GM12872 (cell line): Measurements from ENCODE around the gene IL17REL.

Experiments used
- CTCF ChIP-seq: IDR thresholded peaks from 3 replicates; pipeline ENCODE4 v1.5.1; 2011; ENCODE audit warnings: low read depth, mild to moderate bottlenecking, low read length, moderate library complexity; ENCODE audit not compliant: insufficient read depth

Gene IL17REL

GRCh38 chr22:50012211-50013181 lies at the start of gene IL17REL:
IL17REL (minus strand) TSS chr22:50012765; CDS start chr22:50012646, 119 bp downstream.
- no peak for TF ChIP-seq CTCF

GRCh38 chr22:50061824-50062355 lies 49.3 kb upstream of the IL17REL start:
- TF ChIP-seq CTCF, result no peak

GRCh38 chr22:50061141-50061823 lies 48.7 kb upstream of the IL17REL start:
- no peak for TF ChIP-seq CTCF

- no peak for TF ChIP-seq CTCF
Measured at GRCh38 chr22:50060441-50061140, 48.0 kb upstream of the IL17REL start.

- no peak for TF ChIP-seq CTCF
Measured at GRCh38 chr22:50059881-50060262, 47.3 kb upstream of the IL17REL start.

GRCh38 chr22:50058906-50059880 lies 46.6 kb upstream of the IL17REL start:
- no peak for TF ChIP-seq CTCF
